Left colon (tissue), 2 donors: ENCODE results near the gene NFILZ. TPM values are rescaled to one million over a fixed set of nuclear protein-coding genes. Genes with fewer than 3 reads are reported as not detected.
"Not testable (repeated sequence)": the region's sequence is repeated elsewhere in the genome, so short reads cannot be mapped to it uniquely, and the experiment has no call there.

ENCODE experiments used
- ATAC-seq: fragments of 200-7000 bp; cut with Tn5 transposase; one replicate; pipeline ENCODE4 v1.9.1; 2020; ENCODE audit warnings: mild to moderate bottlenecking, moderate library complexity
- DNase-seq, 2 donors: peaks; one replicate each; pipeline ENCODE4 v3.0.0-alpha.2; 2020
- intact Hi-C, 2 donors: fragments of 100-400 bp; cut with DNase I in 1 of 2; cut with micrococcal nuclease in 1 of 2; formaldehyde crosslinking; loops; one replicate each; pipeline versions ENCODE4 v1.11.2 to v1.14.0; 2022; cut with DNase I, micrococcal nuclease
- total RNA-seq, 2 donors: library from RNA; stranded (reverse); fragmentation: NEBNext Ultra II Directional; extraction: Animal tissue kit (Norgen Biotek cat#: 25700); gene quantifications; one replicate each; pipeline ENCODE4 v1.2.1, GENCODE V29; 2021
- donor health status: DM: no; HTN: no; CAD: no.
- donor health status: DM: yes; HTN: yes; CAD: no.

Gene NFILZ
- total RNA-seq, 2 donors from 2014 or later = not detected

DNA sequence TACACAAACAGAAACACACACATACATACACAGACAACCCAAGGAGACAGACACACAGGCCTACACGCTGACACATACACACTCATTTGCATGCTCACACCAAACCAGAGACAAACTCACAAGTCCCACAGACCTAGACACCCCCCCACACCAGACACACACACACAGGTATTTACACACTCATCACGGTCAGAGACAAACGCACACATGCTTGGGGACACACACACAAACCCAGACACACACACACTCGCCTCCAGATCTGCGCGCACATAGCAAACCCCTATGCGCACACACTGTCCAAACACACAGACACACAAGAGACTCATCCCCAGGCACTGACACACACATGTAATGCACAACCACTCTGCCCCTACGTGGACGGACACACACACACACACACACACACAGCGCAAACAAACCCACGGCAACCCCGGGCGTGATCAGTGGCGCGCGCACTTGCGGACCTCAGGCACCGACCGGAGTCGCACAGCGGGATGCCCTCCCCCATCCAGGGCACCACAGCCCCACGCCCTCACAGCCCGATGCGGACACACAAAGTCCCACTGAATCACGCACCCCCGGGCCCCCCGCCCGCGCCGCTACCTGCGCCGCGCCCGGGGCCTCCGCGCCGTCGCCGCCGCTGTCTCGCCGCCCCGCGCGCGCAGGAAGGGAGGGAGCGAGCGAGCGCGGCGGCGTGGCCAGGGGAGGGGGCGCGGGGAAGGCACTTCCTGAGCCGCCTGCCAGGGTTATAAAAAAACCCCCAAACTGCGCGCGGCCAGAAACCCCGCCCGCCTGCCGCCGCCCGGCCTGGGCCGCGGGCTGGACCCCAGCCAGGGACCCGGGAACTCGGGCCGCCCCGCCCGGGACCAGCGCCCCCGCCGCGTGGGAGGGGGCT lies 20.1 kb upstream of the NFILZ start, which contains the start of gene ADAMTS10:
Gene ADAMTS10, minus strand, starts transcription at position 675 of the 895 bp plus-strand sequence. CDS start 5,005 bp downstream, outside the sequence.
- peak; percentile 29 for ATAC-seq
- intact Hi-C loops = no loop called here
- DNase-seq = peak in 1 of 2 donors; percentile 30

DNA sequence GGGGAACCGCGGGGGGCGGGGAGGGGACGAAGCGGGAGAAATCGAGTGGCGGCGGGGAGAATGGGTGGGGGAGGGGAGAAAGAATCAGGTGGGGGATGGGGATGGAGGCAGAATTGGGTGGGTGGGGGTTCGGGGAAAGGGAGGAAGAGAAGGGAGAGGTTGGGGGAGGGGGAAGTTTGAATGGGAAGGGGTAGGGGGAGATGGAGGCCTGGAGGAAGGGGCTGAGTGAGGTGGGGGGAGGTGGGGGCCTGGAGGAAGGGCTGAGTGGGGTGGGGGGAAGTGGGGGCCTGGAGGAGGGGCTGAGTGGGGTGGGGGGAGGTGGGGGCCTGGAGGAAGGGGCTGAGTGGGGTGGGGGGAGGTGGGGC lies 19.5 kb upstream of the NFILZ start:
- intact Hi-C loops = no loop called here
- no peak for ATAC-seq

DNA sequence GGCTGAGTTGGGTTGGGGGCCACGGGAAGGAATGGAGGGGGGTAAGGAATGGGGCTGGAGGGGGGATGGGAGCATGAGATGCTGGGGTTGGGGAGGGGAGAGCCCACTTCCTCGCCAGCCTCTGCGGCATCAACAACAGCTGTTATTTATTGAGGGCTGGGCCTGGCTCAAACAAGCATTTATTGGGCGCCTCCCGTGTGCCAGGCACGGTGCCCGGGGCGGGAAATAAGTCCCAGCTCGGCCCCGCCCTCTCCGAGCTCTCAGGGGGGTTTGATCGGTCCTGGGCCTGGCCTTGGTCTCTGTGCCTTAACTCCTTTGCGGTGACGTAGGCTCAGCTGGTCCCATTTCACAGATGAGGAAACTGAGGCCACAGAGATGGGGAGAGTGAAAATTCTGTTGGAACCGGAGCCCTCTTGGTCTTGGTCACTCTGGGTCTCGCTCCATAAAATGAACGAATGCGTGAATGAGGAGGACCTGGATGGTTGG lies 19.0 kb upstream of the NFILZ start:
- peak in 1 of 2 donors; percentile 26 for DNase-seq
- intact Hi-C loops = no loop called here
- no peak for ATAC-seq

More for the DNA sequence above, 19.5 kb upstream of the NFILZ start:
- DNase-seq = no peak

DNA sequence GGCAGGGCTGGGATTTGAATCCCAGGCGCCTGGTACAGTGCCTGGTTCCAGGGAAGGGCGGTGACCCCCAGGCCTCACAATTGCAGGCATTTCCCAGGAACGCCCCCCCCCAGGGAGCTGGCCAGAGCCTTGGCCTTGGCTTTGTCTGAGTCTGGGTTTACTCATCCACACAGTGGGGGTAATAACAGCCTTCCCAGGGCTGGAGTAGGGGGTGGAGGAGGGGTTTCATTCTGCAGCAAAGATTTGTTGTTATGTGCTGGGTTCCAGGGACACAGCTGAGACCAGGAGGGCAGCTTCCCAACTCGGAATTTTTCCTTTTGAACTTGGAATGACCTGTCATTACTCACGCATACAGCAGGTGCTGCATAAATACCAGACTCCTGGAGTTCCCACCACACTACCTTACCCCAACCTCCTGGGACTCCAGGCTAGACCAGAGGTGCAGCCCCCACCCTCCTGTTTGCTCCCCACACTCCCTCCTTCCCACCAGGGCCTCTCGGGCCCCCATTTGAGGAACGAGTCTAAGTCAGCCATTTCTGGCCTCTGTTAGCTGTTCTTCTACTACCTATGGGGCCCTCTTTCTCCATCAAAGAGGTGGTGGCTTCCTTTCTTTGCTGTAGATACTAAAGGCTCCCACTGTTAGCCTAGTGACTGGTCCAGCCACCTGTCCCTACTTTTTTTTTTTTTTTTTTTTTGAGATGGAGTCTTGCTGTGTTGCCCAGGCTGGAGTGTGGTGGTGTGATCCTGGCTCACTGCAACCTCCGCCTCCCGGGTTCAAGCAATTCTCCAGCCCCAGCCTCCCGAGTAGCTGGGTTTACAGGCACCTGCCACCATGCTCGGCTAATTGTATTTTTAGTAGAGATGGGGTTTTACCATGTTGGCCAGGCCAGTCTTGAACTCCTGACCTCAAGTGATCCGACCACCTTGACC lies 18.3 kb upstream of the NFILZ start:
- ATAC-seq (no peak), DNase-seq (peak; percentile 32 to 37)
- intact Hi-C loops = no loop called here

DNA sequence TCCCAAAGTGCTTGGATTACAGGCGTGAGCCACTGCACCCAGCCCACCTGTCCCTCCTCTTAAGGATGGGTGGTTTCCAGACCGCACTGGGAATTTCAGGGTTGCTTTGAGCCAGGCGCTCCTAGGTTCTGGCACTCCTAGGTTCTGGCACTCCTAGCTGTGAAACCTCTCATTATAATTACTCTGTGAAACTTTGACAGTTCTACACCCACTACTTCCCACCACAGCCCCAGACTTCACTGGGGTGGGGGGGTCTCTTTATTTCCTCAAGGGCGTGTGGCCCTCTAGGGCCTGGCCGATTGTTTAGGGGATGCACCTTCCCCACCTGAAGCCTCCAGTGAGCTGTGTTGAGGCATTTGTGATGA lies 17.6 kb upstream of the NFILZ start:
- intact Hi-C loops = no loop called here
- no peak for DNase-seq
- no peak for ATAC-seq

DNA sequence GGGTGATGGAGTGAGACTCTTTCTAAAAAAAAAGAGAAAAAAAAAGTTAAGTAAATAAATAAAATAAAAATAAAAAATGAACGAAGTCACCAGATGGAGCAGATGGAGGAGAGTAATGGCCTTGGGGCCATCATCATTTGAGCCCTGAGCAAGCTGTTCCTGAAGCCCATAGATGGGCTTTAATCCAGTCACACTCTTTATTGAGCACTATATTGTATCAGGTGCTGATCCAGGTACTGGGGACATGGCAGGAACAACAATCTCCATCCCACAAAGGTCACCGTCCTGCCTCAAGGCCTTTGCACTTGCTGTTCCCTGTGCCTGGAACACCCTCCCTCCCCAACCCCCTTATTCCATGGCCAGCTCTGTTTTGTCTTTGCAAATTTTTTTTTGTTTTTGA lies 16.0 kb upstream of the NFILZ start:
- DNase-seq (no peak), ATAC-seq (no peak)
- intact Hi-C loops = no loop called here

DNA sequence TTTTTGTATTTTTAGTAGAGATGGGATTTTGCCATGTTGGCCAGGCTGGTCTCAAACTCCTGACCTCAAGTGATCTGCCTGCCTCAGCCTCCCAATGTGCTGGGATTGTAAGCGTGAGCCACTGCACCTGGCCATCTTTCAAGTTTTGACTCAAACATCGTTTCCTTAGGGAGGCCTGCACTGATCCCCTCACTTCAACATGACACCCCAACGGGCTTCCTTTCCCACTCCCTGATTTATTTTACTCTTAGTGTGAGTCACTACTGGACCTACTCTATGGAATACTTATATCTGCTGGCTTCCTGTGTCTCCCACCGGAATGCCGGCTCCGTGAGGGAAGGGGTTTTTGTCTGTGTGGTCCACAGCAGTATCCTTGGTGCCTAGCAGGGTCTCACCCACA lies 15.4 kb upstream of the NFILZ start:
- DNase-seq (no peak), ATAC-seq (no peak)
- intact Hi-C loops = no loop called here

DNA sequence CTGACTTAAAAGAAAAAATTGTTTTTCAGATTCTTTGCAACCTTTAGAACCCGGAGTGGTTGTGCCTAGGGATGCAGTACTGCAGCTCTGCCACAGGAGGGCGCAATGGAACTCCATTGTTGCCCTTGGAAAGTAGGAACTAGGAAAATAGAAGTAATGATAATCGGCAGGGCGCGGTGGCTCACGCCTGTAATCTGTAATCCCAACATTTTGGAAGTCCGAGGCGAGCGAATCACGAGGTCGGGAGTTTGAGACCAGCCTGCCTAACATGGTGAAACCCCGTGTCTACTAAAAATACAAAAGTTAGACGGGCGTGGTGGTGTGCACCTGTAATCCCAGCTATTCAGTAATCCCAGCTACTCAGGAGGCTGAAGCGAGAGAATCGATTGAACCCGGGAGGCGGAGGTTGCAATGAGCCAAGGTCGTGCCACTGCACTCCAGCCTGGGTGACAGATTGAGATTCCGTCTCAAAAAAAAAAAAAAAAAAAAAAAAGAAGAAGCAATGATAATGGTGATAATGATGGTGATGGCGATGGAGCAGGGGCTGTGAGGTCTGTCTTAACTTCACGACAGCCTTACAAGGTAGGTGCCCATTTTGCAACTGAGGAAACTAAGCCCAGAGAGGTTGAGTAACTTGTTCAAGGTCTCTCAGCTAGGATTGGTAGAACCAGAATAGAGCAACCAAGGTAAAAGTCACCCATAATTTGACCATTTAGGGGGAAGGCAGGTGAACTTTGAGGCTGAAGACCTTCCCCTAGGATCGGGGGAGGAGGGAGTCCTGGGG lies 14.4 kb upstream of the NFILZ start:
- no peak for ATAC-seq
- DNase-seq = peak in 1 of 2 donors; percentile 48
- intact Hi-C loops = no loop called here

DNA sequence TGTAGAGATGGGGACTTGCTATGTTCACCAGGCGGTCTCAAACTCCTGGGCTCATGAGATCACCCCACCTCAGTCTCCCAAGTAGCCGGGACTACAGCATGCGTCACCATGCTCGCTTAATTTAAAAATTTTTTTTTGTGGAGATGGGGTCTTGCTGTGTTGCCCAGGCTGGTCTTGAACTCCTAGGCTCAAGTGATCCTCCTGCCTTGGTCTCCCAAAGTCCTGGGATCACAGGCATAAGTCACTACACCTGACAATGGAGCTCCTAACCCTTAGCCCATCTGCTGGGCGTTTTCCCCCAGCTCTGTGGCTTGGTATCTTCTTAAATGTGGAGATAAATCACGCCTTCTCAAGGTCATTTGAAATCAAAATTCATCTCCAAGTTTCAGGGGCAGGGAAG lies 13.6 kb upstream of the NFILZ start:
- intact Hi-C loops = no loop called here
- ATAC-seq = no peak

DNA sequence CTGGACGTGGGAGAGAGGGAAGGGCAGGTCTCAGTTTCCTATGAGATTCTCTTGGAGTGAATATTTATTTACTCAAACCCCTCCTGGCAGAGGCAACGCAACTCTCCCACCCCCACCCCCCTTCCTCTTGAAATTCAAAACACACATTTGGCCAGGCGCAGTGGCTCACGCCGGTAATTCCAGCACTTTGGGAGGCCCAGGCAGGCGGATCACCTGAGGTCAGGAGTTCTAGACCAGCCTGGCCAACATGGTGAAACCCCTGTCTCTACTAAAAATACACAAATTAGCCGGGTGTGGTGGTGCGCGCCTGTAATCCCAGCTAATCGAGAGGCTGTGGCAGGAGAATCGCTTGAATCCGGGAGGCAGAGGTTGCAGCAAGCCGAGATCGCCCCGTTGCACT lies 13.1 kb upstream of the NFILZ start:
- intact Hi-C loops, ATAC-seq, DNase-seq: not testable (repeated sequence)

More for the DNA sequence above, 13.6 kb upstream of the NFILZ start:
- DNase-seq = no peak

DNA sequence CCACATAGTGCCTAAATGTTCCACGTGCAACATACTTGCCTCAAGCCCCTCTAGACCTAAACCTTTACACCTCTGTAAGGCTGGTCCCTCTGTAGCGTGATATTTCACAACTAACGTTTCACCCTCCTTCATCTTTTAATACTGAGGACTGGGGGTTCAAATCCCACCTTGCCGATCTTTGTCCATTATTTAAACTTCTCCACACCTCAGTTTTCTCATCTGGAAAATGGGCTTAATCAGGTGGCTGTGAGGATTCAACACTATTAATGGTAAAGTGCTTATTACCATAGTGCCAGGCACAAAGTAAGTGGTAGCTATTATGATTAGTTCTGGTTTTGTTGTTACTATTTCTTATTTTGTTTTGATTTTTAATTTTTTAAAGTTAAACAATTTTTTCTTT lies 12.4 kb upstream of the NFILZ start:
- DNase-seq = no peak
- no peak for ATAC-seq
- intact Hi-C loops = no loop called here

DNA sequence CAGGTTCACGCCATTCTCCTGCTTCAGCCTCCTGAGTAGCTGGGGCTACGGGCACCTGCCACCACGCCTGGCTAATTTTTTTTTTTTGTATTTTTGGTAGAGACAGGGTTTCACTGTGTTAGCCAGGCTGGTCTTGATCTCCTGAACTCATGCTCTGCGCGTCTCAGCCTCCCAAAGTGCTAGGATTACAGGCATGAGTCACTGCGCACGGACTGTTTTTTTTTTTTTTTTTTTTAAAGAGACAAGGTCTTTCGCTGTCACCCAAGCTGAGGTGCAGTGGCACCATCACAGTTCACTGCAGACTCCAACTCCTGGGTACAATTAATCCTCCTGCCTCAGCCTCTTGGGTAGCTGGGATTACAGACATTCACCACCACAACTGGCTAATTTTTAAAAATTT lies 11.7 kb upstream of the NFILZ start:
- DNase-seq = no peak
- no peak for ATAC-seq
- intact Hi-C loops = no loop called here

DNA sequence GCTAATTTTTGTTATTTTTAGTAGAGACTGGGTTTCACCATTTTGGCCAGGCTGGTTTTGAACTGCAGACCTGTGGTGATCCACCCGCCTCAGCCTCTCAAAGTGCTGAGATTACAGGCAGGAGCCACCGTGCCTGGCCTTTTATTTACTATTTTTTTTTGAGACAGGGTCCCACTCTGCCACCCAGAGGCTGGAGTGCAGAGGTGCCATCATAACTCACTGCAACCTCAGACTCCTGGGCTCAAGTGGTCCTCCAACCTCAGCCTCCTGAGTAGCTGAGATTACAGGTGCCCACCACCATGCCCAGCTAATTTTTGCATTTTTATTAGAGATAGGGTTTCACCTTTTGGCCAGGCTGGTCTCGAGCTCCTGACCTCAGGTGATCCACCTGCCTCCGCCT lies 7.5 kb upstream of the NFILZ start:
- DNase-seq, ATAC-seq, intact Hi-C loops: not testable (repeated sequence)

DNA sequence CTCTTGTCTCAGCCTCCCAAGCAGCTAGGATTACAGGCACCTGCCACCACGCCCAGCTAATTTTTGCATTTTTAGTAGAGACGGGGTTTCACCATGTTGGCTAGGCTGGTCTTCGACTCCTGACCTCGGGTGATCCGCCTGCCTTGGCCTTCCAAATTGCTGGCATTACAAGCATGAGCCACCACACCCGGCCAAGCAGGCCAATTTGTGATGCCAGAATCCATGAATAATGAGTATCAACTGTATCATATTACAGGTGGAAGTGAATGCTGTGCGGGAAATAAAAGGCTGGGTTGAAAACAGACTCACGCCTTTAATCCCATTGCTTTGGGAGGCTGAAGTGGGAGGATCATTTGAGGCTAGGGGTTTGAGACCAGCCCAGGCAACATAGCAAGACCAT lies 3.6 kb upstream of the NFILZ start:
- intact Hi-C loops = no loop called here

DNA sequence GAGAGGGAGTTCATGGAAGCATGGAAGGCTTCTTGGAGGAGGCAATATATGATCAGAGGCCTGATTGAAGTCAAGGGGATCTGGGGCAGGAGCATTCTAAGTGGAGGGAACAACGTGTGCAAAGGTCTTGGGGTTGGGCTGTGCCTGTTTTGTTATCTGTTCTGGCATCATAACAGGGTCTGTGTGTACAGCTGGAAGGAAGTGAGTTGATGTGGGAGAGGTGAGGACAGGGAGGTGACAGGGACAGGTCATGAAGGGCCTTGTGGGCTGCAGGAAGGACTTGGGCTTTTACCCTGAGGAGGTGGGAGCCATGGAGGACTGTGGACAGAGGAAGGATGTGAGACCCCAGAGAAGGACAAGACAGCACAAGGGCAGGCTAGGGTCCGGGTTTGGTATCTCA lies 1.2 kb upstream of the NFILZ start:
- no peak for ATAC-seq
- intact Hi-C loops = no loop called here
- no peak for DNase-seq

More for the DNA sequence above, 3.6 kb upstream of the NFILZ start:
- DNase-seq = no peak
- no peak for ATAC-seq

DNA sequence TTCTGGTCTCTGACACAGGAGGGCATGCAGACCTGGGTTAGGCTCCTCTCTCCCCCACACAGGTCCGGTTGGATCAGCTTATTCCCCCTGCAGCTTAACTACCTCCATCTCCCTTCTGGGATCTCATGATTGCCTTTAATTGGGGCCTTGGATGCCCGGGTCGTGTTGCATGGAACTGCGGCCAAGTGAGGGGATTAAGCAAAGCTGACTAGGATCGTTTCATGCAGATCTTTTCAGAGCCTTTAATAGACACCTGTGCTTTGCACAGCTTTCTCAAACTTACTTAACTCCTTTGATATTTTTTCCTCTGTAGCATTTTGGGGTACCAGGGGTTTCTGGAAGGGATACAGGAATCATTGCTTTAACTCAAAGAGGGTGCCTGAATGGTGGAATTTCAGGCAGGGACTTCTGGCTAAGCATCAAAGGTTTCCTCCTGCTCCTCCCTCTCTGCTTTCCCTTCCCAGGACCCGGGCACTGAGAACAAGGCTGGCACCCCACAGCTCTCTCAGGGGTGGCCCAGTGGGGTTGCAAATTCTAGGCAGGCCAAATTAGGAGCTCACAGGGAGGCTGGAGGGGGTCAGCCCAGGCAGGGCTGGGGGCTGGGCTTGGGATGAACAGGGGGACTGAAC lies 477 bp downstream of the NFILZ start:
- intact Hi-C loops = no loop called here
- no peak for ATAC-seq
- DNase-seq = no peak

DNA sequence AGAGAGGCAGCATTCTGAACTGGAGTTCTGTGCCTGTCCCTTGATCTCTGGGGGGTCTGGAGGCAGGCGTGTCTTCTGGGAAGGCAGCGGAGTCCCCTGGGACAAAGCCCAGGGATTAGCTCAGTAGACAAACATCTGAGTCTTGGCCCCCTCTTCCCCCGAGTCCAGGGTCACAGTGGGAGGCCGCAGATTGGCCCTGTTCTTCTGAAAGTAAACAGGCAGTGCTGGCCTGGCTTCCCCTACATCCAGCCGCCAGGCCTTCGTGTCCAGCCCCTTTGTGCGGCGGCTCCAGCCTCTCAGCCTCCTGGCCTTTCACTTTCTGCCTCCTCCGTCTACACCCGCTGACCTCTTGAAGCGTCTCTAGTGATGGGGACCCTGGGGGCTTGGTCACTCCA lies 989 bp downstream of the NFILZ start:
- DNase-seq (no peak), ATAC-seq (no peak)
- intact Hi-C loops = no loop called here

DNA sequence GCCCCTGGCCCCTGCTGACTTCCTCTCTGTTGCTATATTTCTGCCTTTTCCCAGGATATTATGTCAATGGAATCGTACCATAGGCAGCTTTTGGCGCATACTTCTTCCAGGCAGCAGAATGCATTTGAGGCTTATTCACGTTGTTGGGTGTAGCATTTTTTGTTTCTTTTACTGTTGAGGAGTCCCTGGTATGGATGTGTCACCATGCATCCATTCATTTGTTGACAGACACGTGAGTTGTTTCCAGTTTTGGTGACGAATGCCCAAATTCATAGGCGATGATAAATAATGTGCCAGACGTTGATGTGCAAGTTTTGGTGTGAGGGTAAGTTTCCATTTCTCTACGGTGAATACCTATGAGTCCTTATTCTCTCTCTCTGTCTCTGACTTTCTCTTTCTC lies 5.0 kb downstream of the NFILZ start:
- intact Hi-C loops = no loop called here
- no peak for ATAC-seq
- DNase-seq = no peak
